Gastrocnemius medialis (tissue), 4 donors: ENCODE data around the gene TRDMT1.

Experiments
- POLR2A ChIP-seq, 2 donors: fragments of 450-650 bp; IDR thresholded peaks; one replicate each; pipeline ENCODE4 v1.6.1; 2017; ENCODE audit warnings: antibody characterized with exemption in 2 of 2, mild to moderate bottlenecking in 2 of 2, moderate library complexity in 2 of 2
- TF ChIP-seq, protein P1 (sequence below), 5 experiments: fragments of 450-650 bp in 3 of 5; fragments of 200-600 bp in 2 of 5; sonication (generic) in 2 of 5; IDR thresholded peaks in 4 of 5; conservative IDR thresholded peaks in 1 of 5; 1 replicate in 4 of 5; 2 replicates in 1 of 5; pipeline ENCODE4 v1.5.1; 2016 to 2019; ENCODE audit warnings: antibody characterized with exemption in 5 of 5, mild to moderate bottlenecking in 3 of 5, moderate library complexity in 3 of 5

DNA sequence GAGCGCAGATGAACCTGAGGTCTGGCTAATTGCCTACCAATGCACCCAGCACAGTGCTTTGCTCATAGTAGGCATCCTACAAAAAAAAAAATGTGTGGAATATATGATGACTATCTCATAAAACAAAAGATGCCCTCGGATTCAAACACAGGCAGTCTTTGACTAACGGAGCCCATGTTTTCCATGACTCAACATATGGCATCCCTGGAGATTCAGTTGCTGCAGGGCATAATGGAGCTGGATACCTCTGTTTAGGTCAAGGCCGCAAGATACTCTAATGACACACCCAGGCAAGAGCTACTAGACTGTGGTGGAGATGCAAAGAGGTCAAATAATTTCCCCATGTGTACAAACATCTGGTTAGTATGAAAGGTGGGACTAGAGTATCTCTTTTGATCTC is 88.1 kb downstream of the TRDMT1 start:
- TF ChIP-seq, protein P1, sequence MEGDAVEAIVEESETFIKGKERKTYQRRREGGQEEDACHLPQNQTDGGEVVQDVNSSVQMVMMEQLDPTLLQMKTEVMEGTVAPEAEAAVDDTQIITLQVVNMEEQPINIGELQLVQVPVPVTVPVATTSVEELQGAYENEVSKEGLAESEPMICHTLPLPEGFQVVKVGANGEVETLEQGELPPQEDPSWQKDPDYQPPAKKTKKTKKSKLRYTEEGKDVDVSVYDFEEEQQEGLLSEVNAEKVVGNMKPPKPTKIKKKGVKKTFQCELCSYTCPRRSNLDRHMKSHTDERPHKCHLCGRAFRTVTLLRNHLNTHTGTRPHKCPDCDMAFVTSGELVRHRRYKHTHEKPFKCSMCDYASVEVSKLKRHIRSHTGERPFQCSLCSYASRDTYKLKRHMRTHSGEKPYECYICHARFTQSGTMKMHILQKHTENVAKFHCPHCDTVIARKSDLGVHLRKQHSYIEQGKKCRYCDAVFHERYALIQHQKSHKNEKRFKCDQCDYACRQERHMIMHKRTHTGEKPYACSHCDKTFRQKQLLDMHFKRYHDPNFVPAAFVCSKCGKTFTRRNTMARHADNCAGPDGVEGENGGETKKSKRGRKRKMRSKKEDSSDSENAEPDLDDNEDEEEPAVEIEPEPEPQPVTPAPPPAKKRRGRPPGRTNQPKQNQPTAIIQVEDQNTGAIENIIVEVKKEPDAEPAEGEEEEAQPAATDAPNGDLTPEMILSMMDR (IDR thresholded peaks at IDR 0.05 in 4 of 5, conservative IDR thresholded peaks at IDR 0.05 in 1 of 5): no peak
- no peak for TF ChIP-seq POLR2A (IDR thresholded peaks at IDR 0.05)
